ENCODE measurements around the gene PCDHA10. TPM values are rescaled to one million over a fixed set of nuclear protein-coding genes. Genes with fewer than 3 reads are reported as not detected.

PCDHA10 gene
- total and polyA plus RNA-seq, 2 of the 4 experiments (the other 2 are of a cell fraction), result under 0.01 to 0.02 TPM

DNA sequence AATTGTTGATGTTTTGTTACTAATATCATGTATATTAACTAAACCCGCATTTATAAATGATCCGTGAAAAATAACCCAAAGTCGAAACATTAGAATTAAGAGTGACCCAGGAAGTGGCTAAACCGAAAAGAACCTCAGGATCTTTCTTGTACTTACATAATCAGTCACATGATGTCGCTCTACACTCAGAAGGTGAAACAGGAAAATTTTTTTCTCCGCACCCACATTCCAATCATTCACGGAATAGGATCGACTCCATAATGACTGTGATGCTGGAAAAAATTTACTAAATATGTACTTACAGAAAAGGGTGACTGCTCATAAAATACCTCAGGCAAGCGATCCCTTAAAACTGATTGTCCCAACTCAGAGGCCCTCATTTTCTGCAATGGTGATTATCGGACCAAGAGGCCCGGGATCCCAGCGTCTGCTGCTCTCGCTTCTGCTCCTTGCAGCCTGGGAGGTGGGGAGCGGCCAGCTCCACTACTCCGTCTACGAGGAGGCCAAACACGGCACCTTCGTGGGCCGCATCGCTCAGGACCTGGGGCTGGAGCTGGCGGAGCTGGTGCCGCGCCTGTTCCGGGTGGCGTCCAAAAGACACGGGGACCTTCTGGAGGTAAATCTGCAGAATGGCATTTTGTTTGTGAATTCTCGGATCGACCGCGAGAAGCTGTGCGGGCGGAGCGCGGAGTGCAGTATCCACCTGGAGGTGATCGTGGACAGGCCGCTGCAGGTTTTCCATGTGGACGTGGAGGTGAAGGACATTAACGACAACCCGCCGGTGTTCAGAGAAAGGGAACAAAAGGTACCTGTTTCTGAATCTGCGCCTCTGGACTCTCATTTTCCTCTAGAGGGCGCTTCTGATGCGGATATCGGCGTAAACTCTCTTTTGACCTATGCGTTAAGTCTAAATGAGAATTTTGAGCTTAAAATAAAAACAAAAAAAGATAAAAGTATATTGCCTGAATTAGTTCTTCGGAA lies 19.7 kb downstream of the PCDHA10 start, which contains the start of gene PCDHA12:
Gene PCDHA12 (plus strand): TSS at position 224 of the 981 bp plus-strand sequence. CDS start 165 bp downstream, at position 389.
- H3K4me2 ChIP-seq (ENCODE audit: low read depth, low read length), result no peak within 1 kb of the TSS
- no peak within 1 kb of the TSS for H2AK5ac ChIP-seq (ENCODE audit: low read depth, low read length)
- H3K23ac ChIP-seq (ENCODE audit: low read depth, low read length), result no peak within 1 kb of the TSS
- H3K9ac ChIP-seq (ENCODE audit: low read depth, low read length), result no peak within 1 kb of the TSS
- H3K4me1 ChIP-seq (ENCODE audit: control insufficient read depth, insufficient read depth, low read length), result no peaks in the 10 kb centered on the region
- in situ Hi-C loops (cut with MboI; ENCODE audit: low sequenced_read_pairs) (no loop called here), dilution Hi-C loops (cut with HindIII; ENCODE audit: low sequenced_read_pairs, unreplicated experiment) (no loop called here), intact Hi-C loops (cut with micrococcal nuclease) (no loop called here)
- H3K56ac ChIP-seq (ENCODE audit: extremely low read depth, insufficient read depth, low read length), result no peak within 1 kb of the TSS
- no peak within 1 kb of the TSS for H2BK15ac ChIP-seq (ENCODE audit: low read depth, low read length)
- H2BK20ac ChIP-seq (ENCODE audit: low read depth, low read length), result no peak within 1 kb of the TSS
- H3K27ac ChIP-seq (ENCODE audit: insufficient read depth, low read length), result no peak within 1 kb of the TSS
- H4K20me1 ChIP-seq (ENCODE audit: insufficient read depth, low read length), result no peaks in the 10 kb centered on the region
- H3K4me3 ChIP-seq (ENCODE audit: insufficient read depth, low read depth, low read length), result no peak within 1 kb of the TSS
- H2BK5ac ChIP-seq (ENCODE audit: low read depth, low read length, poor library complexity, severe bottlenecking), result no peak within 1 kb of the TSS
- no TSS peak for BruUV-seq (replicated peaks)
- no peak for TF ChIP-seq RCOR1 (IDR thresholded peaks at IDR 0.05; ENCODE audit: insufficient replicate concordance, low read length)
- TF ChIP-seq, protein P1, sequence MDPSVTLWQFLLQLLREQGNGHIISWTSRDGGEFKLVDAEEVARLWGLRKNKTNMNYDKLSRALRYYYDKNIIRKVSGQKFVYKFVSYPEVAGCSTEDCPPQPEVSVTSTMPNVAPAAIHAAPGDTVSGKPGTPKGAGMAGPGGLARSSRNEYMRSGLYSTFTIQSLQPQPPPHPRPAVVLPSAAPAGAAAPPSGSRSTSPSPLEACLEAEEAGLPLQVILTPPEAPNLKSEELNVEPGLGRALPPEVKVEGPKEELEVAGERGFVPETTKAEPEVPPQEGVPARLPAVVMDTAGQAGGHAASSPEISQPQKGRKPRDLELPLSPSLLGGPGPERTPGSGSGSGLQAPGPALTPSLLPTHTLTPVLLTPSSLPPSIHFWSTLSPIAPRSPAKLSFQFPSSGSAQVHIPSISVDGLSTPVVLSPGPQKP (IDR thresholded peaks at IDR 0.05; ENCODE audit: borderline replicate concordance, low read depth, low read length), result no peak
- no peak for TF ChIP-seq MAFK (IDR thresholded peaks at IDR 0.05; ENCODE audit: low read depth, low read length)
- no peak for TF ChIP-seq MAZ (IDR thresholded peaks at IDR 0.05; ENCODE audit: borderline replicate concordance, low read depth, low read length)
- no peak for TF ChIP-seq SMC3 (IDR thresholded peaks at IDR 0.05; ENCODE audit: low read depth, low read length)
- H3K18ac ChIP-seq (ENCODE audit: low read depth, low read length), result no peak within 1 kb of the TSS
- H2AK9ac ChIP-seq (replicated peaks; ENCODE audit: low read depth, low read length, poor library complexity), result no peak within 1 kb of the TSS
- no peaks in the 10 kb centered on the region for H3K79me1 ChIP-seq (ENCODE audit: low read depth in 1 of 2, low read length in 2 of 2)
- no peaks in the 10 kb centered on the region for H3K36me3 ChIP-seq (ENCODE audit: control insufficient read depth, insufficient read depth, low read length)
- H3K27me3 ChIP-seq (ENCODE audit: control insufficient read depth, insufficient read depth, low read length), result no peaks in the 10 kb centered on the region
- H3K9me1 ChIP-seq (ENCODE audit: insufficient read depth, low read length), result no peaks in the 10 kb centered on the region
- no peak within 1 kb of the TSS for H3K4ac ChIP-seq (ENCODE audit: low read depth, low read length)
- ATAC-seq (ENCODE audit: low read depth) (no peak), DNase-seq (no peak)
- H3K9me3 ChIP-seq (ENCODE audit: control insufficient read depth, insufficient read depth, low read length), result peaks cover 21% of the 10 kb centered on the region
- H3K14ac ChIP-seq (replicated peaks; ENCODE audit: low read depth, low read length), result no peak within 1 kb of the TSS
- WGBS, 2 experiments (ENCODE audit: extremely low coverage in 2 of 2, insufficient read length in 1 of 2), result 19% methylated on average over 14 of the region's 47 CpGs; no CpG with 5 or more reads in 1 of the 2 experiments
- no peak within 1 kb of the TSS for H2BK120ac ChIP-seq (ENCODE audit: low read depth, low read length)
- no peak within 1 kb of the TSS for H2AFZ ChIP-seq (replicated peaks; ENCODE audit: low read length, poor library complexity)
- ChIA-PET POLR2A (ENCODE audit: unreplicated experiment) (no interaction called here), CTCF (interaction anchor here (1.4 kb wide), 1 partner anchor 14 kb away, joined by 3 read pairs; no protein-coding TSS in a partner anchor)
- H4K8ac ChIP-seq (ENCODE audit: low read depth in 2 of 2, low read length in 2 of 2), result no peak within 1 kb of the TSS
- no peak within 1 kb of the TSS for H4K91ac ChIP-seq (ENCODE audit: insufficient read depth, low read depth, low read length)
- H4K5ac ChIP-seq (ENCODE audit: low read depth, low read length), result no peak within 1 kb of the TSS
